HUES48 (cell line): ENCODE data around the gene LRRC23.
"Not testable (repeated sequence)": the region's sequence is repeated elsewhere in the genome, so short reads cannot be mapped to it uniquely, and the experiment has no call there.

Experiments
- H3K27ac ChIP-seq: one replicate; pipeline ENCODE4 v1.7.0; 2013; ENCODE audit warnings: low read depth, low read length, inconsistent platforms
- H3K27me3 ChIP-seq: 2 replicates; pipeline ENCODE4 v1.6.1; 2013; ENCODE audit warnings: mild to moderate bottlenecking, low read length; ENCODE audit not compliant: control insufficient read depth, insufficient read depth
- H3K36me3 ChIP-seq: 2 replicates; pipeline ENCODE4 v1.6.1; 2013; ENCODE audit warnings: low read length; ENCODE audit not compliant: control insufficient read depth, insufficient read depth
- H3K4me1 ChIP-seq: 2 replicates; pipeline ENCODE4 v1.6.1; 2013; ENCODE audit warnings: mild to moderate bottlenecking, low read length; ENCODE audit not compliant: control insufficient read depth, insufficient read depth
- H3K4me3 ChIP-seq: 2 replicates; pipeline ENCODE4 v1.5.1; 2013; ENCODE audit warnings: mild to moderate bottlenecking, low read depth, low read length
- H3K9ac ChIP-seq: 2 replicates; pipeline ENCODE4 v1.6.1; 2013; ENCODE audit warnings: mild to moderate bottlenecking, low read depth, low read length, moderate library complexity
- H3K9me3 ChIP-seq: 2 replicates; pipeline ENCODE4 v1.6.1; 2013; ENCODE audit warnings: low read length; ENCODE audit not compliant: control insufficient read depth, insufficient read depth

LRRC23 gene

DNA sequence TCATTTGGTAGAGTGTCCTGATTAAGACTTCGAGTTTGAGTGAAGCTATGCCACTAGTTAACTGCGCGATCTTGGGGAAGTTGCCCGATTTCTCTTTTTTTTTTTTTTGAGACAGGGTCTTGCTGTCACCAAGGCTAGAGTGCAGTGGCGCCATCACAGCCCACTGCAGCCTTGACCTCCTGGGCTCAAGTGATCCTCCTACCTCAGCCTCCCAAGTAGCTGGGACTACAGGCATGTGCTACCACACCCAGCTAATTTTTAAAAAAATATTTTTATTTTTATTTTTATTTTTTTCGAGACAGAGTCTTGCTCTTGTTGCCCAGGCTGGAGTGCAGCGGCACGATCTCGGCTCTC, 30.6 kb upstream of the LRRC23 start:
- Histone ChIP-seq H3K27ac (peak overlapping the region; percentile 83), H3K36me3 (peaks cover 27% of the 10 kb centered on the region), H3K4me3 (peak overlapping the region; percentile 86), H3K9ac (peak overlapping the region; percentile 66), H3K4me1 (peaks cover 28% of the 10 kb centered on the region)
- not testable (repeated sequence) for H3K9me3 ChIP-seq, H3K27me3 ChIP-seq

DNA sequence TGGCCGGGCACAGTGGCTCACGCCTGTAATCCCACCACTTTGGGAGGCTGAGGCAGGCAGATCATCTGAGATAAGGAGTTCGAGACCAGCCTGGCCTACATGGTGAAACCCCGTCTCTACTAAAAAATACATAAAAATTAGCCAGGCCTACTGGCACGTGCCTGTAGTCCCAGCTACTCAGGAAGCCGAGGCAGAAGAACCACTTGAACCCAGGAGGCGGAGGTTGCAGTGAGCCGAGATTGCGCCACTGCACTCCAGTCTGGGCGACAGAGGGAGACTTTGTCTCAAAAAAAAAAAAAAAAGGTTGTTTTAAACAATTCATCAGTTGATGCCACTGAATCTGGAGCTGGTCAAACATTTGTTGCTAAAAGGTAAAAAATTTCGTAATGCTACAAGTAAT, 24.8 kb upstream of the LRRC23 start:
- not testable (repeated sequence) for H3K27ac ChIP-seq, H3K4me1 ChIP-seq, H3K4me3 ChIP-seq, H3K9me3 ChIP-seq, H3K9ac ChIP-seq, H3K27me3 ChIP-seq
- peaks cover 24% of the 10 kb centered on the region for H3K36me3 ChIP-seq

- Histone ChIP-seq H3K27me3 (no peaks in the 10 kb centered on the region), H3K4me1 (peaks cover 20% of the 10 kb centered on the region), H3K9ac (no peak overlapping the region), H3K36me3 (peaks cover 21% of the 10 kb centered on the region), H3K4me3 (no peak overlapping the region), H3K9me3 (no peaks in the 10 kb centered on the region), H3K27ac (no peak overlapping the region)
Observed at GRCh38 chr12:6883252-6883651, 21.4 kb upstream of the LRRC23 start.

- no peak overlapping the region for H3K27ac ChIP-seq
- H3K4me1 ChIP-seq = peaks cover 24% of the 10 kb centered on the region
- H3K9ac ChIP-seq = no peak overlapping the region
- no peaks in the 10 kb centered on the region for H3K27me3 ChIP-seq
- no peaks in the 10 kb centered on the region for H3K9me3 ChIP-seq
- H3K36me3 ChIP-seq = peaks cover 21% of the 10 kb centered on the region
- no peak overlapping the region for H3K4me3 ChIP-seq
Observed at GRCh38 chr12:6883683-6884082, 20.9 kb upstream of the LRRC23 start.

DNA sequence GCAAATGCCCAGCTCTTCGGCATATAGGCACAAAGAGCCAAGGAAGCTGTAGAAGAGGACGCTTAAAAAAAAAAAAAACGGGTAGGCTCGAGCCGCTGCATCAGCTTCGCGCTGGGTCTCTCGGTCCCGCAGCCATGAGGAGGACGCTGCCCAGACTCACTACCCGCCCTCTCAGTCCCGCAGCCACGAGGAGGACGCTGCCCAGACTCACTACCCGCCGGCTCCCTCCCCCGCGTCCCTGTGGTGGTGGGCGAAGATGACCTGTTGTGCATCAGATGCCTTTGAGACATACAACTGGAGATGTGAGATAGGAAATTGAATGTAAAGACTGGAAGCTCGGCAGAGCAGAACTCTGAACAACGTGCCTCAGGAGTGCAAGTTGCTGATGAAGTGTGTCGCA, 20.1 kb upstream of the LRRC23 start:
- H3K27ac ChIP-seq = peak overlapping the region; percentile 84
- no peak overlapping the region for H3K4me3 ChIP-seq
- no peaks in the 10 kb centered on the region for H3K9me3 ChIP-seq
- H3K27me3 ChIP-seq = no peaks in the 10 kb centered on the region
- H3K36me3 ChIP-seq = peaks cover 21% of the 10 kb centered on the region
- H3K9ac ChIP-seq = no peak overlapping the region
- peaks cover 24% of the 10 kb centered on the region for H3K4me1 ChIP-seq

DNA sequence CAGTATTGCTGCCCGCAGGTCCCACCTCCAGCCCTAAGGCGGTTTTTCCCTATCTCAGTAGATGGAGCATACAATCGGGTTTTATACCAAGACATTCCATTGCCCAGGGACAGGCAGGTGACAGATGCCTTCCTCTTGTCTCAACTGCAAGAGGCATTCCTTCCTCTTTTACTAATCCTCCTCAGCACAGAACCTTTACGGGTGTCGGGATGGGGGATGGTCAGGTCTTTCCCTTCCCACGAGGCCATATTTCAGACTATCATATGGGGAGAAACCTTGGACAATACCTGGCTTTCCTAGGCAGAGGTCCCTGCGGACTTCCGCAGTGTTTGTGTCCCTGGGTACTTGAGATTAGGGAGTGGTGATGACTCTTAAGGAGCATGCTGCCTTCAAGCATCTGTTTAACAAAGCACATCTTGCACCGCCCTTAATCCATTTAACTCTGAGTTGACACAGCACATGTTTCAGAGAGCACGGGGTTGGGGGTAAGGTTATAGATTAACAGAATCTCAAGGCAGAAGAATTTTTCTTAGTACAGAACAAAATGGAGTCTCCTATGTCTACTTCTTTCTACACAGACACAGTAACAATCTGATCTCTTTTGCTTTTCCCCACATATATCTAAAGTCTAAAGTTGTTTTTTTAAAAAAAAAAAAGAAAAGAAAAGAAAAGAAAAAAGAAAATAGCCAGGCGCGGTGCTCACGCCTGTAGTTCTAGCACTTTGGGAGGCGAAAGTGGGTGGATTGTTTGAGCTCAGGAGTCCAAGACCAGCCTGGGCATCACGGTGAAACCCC, 18.2 kb upstream of the LRRC23 start:
- not testable (repeated sequence) for H3K27me3 ChIP-seq, H3K4me3 ChIP-seq, H3K9ac ChIP-seq, H3K9me3 ChIP-seq
- Histone ChIP-seq H3K27ac (peak overlapping the region; percentile 84), H3K36me3 (peaks cover 21% of the 10 kb centered on the region), H3K4me1 (peaks cover 31% of the 10 kb centered on the region)

DNA sequence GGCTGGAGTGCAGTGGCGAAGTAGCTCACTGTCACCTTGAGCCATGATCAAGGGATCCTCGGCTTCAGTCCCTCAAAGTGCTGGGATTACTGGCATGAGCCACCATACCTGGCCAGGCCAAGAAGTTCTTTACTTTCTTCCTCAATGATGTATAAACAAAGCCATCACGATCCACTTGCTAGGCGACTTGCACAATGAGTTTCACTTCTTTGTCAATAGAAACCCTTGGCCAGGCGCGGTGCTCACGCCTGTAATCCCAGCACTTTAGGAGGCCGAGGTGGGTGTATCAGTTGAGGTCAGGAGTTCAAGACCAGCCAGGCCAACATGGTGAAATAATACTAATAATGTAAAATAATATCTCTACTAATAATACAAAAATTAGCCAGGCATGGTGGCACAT, 17.2 kb upstream of the LRRC23 start:
- peaks cover 21% of the 10 kb centered on the region for H3K36me3 ChIP-seq
- H3K27me3 ChIP-seq = no peaks in the 10 kb centered on the region
- no peak overlapping the region for H3K4me3 ChIP-seq
- H3K9ac ChIP-seq = no peak overlapping the region
- peaks cover 31% of the 10 kb centered on the region for H3K4me1 ChIP-seq
- peak overlapping the region; percentile 6 for H3K27ac ChIP-seq
- H3K9me3 ChIP-seq = no peaks in the 10 kb centered on the region

- Histone ChIP-seq H3K36me3 (peaks cover 16% of the 10 kb centered on the region), H3K4me3 (no peak overlapping the region), H3K9me3 (no peaks in the 10 kb centered on the region), H3K4me1 (peaks cover 31% of the 10 kb centered on the region), H3K27me3 (no peaks in the 10 kb centered on the region), H3K27ac (no peak overlapping the region), H3K9ac (no peak overlapping the region)
Observed at GRCh38 chr12:6888360-6888759, 16.3 kb upstream of the LRRC23 start.

DNA sequence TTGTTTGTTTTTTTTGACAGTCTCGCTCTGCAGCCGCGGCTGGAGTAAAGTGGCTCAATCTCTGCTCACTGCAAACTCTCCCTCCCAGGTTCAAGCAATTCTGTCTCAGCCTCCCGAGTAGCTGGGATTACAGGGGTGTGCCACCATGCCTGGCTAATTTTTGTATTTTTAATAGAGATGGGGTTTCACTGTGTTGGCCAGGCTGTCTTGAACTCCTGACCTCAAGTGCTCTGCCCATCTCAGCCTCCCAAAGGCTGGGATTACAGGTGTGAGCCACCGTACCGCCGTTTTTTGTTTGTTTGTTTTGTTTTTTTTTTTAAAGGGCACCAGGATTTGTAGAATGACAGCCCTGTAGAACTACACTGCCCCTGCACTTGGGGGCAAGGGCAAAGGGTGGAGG, 15.8 kb upstream of the LRRC23 start:
- H3K9me3 ChIP-seq, H3K27me3 ChIP-seq, H3K27ac ChIP-seq, H3K4me3 ChIP-seq, H3K9ac ChIP-seq: not testable (repeated sequence)
- H3K4me1 ChIP-seq = peaks cover 31% of the 10 kb centered on the region
- peaks cover 12% of the 10 kb centered on the region for H3K36me3 ChIP-seq

DNA sequence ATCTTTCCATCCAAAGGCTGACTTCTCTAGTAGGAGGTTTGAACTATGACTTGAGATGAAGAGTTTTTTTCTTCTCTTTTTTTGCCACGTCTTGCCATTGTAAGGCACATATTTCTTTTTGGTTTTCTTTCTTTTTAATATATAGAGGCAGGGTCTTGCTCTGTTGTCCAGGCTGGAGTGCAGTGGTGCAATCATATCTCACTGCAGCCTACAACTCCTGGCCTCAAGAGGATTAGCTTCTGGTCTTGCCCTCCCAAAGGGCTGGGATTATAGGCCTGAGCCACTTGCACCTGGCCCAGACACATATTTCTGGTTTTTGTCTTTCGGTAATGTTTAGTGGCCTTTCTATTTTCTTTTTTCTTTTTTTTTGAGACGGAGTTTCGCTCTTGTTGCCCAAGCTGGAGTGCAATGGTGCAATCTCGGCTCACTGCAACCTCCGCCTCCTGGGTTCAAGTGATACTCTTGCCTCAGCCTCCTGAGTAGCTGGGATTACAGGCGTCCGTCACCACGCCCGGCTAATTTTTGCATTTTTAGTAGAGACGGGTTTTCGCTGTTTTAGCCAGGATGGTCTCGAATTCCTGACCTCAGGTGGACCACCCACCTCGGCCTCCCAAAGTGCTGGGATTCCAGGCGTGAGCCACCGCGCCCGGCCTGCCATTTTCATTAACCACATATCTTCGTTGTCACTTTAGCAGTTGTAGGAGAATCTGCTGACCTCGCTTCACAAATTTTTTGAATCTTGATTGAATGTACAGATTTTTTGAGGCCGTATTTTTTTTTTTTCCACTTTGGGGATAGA, 14.6 kb upstream of the LRRC23 start:
- H3K36me3 ChIP-seq, H3K27me3 ChIP-seq, H3K9me3 ChIP-seq: not testable (repeated sequence)
- Histone ChIP-seq H3K4me1 (peaks cover 28% of the 10 kb centered on the region), H3K4me3 (peak overlapping the region; percentile 47; the same call in 1 of the 2 replicates), H3K27ac (peak overlapping the region; percentile 92), H3K9ac (peak overlapping the region; percentile 63)
